HG03432 (cell line): ENCODE measurements around the gene DAB1.

Experiments
- ATAC-seq: cut with Tn5 transposase; IDR thresholded peaks from one replicate; pipeline ENCODE4 v1.9.1; 2021; ENCODE audit warnings: mild to moderate bottlenecking, moderate library complexity; ENCODE audit not compliant: unreplicated experiment

DAB1 gene

GRCh38 chr1:57423656-57424211 lies at the start of gene DAB1:
DAB1 (minus strand) TSS chr1:57424060; CDS start chr1:57291030, 133,030 bp downstream.
- ATAC-seq: no peak

- no peak for ATAC-seq
These were observed 49.6 kb upstream of the DAB1 start for GRCh38 chr1:57473448-57473847.

- no peak for ATAC-seq
These were observed 48.1 kb upstream of the DAB1 start for GRCh38 chr1:57471995-57472394.

- no peak for ATAC-seq
These were observed 46.2 kb upstream of the DAB1 start for GRCh38 chr1:57470036-57470435.

- ATAC-seq: no peak
These were observed 45.0 kb upstream of the DAB1 start for GRCh38 chr1:57468641-57469523.

GRCh38 chr1:57467830-57468229 lies 44.0 kb upstream of the DAB1 start:
- ATAC-seq: no peak

- no peak for ATAC-seq
These were observed 40.9 kb upstream of the DAB1 start for GRCh38 chr1:57464756-57465155.

- no peak for ATAC-seq
These were observed 39.5 kb upstream of the DAB1 start for GRCh38 chr1:57463343-57463742.

GRCh38 chr1:57461405-57461804 lies 37.5 kb upstream of the DAB1 start:
- no peak for ATAC-seq

- no peak for ATAC-seq
These were observed 27.7 kb upstream of the DAB1 start for GRCh38 chr1:57451516-57451915.

- ATAC-seq: no peak
These were observed 27.1 kb upstream of the DAB1 start for GRCh38 chr1:57450981-57451380.

- ATAC-seq: no peak
These were observed 23.7 kb upstream of the DAB1 start for GRCh38 chr1:57447551-57447950.

GRCh38 chr1:57443004-57443403 lies 19.1 kb upstream of the DAB1 start:
- no peak for ATAC-seq

GRCh38 chr1:57440096-57440495 lies 16.2 kb upstream of the DAB1 start:
- no peak for ATAC-seq

GRCh38 chr1:57431400-57431799 lies 7.5 kb upstream of the DAB1 start:
- ATAC-seq: no peak

GRCh38 chr1:57424231-57425027 lies 569 bp upstream of the DAB1 start:
- no peak for ATAC-seq

GRCh38 chr1:57423135-57423655 lies 665 bp downstream of the DAB1 start:
- ATAC-seq: no peak

GRCh38 chr1:57422271-57423134 lies 1.4 kb downstream of the DAB1 start:
- no peak for ATAC-seq

GRCh38 chr1:57421806-57422205 lies 2.1 kb downstream of the DAB1 start:
- no peak for ATAC-seq

GRCh38 chr1:57420981-57421785 lies 2.7 kb downstream of the DAB1 start:
- ATAC-seq: no peak
